ENCODE results near the gene ALDH5A1. TPM values are rescaled to one million over a fixed set of nuclear protein-coding genes. Genes with fewer than 3 reads are reported as not detected.

The ALDH5A1 gene
- total RNA-seq, 1 donor from 2014 or later: 14.2 TPM

GRCh38 chr6:24476631-24477030, 18.1 kb upstream of the ALDH5A1 start:
- H3K27me3 ChIP-seq: no peaks in the 10 kb centered on the region
- no peaks in the 10 kb centered on the region for H3K9me3 ChIP-seq
- no peaks in the 10 kb centered on the region for H3K4me1 ChIP-seq
- no peak for DNase-seq (ENCODE audit: extremely low spot score in 2 of 2)
- TF ChIP-seq CTCF (IDR thresholded peaks at IDR 0.05) (no peak), POLR2AphosphoS5 (IDR thresholded peaks at IDR 0.05; ENCODE audit: insufficient read depth in 1 of 2, low read depth in 1 of 2) (no peak), POLR2A (IDR thresholded peaks at IDR 0.05) (no peak)
- no peak overlapping the region for H3K27ac ChIP-seq
- intact Hi-C loops (cut with DNase I): no loop called here
- H3K36me3 ChIP-seq: no peaks in the 10 kb centered on the region
- no peak overlapping the region for H3K4me3 ChIP-seq

- no peak overlapping the region for H3K27ac ChIP-seq
- no peak for DNase-seq (ENCODE audit: extremely low spot score in 2 of 2)
- H3K9me3 ChIP-seq: no peaks in the 10 kb centered on the region
- no peaks in the 10 kb centered on the region for H3K4me1 ChIP-seq
- no peak for TF ChIP-seq POLR2AphosphoS5 (IDR thresholded peaks at IDR 0.05; ENCODE audit: insufficient read depth in 1 of 2, low read depth in 1 of 2)
- no peak for TF ChIP-seq CTCF (IDR thresholded peaks at IDR 0.05)
- no peak for TF ChIP-seq POLR2A (IDR thresholded peaks at IDR 0.05)
- H3K36me3 ChIP-seq: no peaks in the 10 kb centered on the region
- H3K27me3 ChIP-seq: no peaks in the 10 kb centered on the region
- intact Hi-C loops (cut with DNase I): no loop called here
- no peak overlapping the region for H3K4me3 ChIP-seq
Observed at GRCh38 chr6:24477070-24477469, 17.7 kb upstream of the ALDH5A1 start.

- Histone ChIP-seq H3K27me3 (no peaks in the 10 kb centered on the region), H3K4me1 (no peaks in the 10 kb centered on the region), H3K9me3 (no peaks in the 10 kb centered on the region), H3K36me3 (no peaks in the 10 kb centered on the region), H3K27ac (no peak overlapping the region), H3K4me3 (no peak overlapping the region)
- TF ChIP-seq POLR2A (IDR thresholded peaks at IDR 0.05) (no peak), CTCF (IDR thresholded peaks at IDR 0.05) (no peak), POLR2AphosphoS5 (IDR thresholded peaks at IDR 0.05; ENCODE audit: insufficient read depth in 1 of 2, low read depth in 1 of 2) (no peak)
- intact Hi-C loops (cut with DNase I): no loop called here
- no peak for DNase-seq (ENCODE audit: extremely low spot score in 2 of 2)
Observed at GRCh38 chr6:24478903-24479302, 15.9 kb upstream of the ALDH5A1 start.

- H3K4me3 ChIP-seq: no peak overlapping the region
Observed at GRCh38 chr6:24480705-24481104, 14.1 kb upstream of the ALDH5A1 start.

More at GRCh38 chr6:24480705-24481104, 14.1 kb upstream of the ALDH5A1 start:
- no peaks in the 10 kb centered on the region for H3K27me3 ChIP-seq
- no peak for DNase-seq (ENCODE audit: extremely low spot score in 2 of 2)
- intact Hi-C loops (cut with DNase I): loop anchor here (10.0 kb wide), 1 partner anchor 1626 kb away; no protein-coding TSS in a partner anchor
- no peaks in the 10 kb centered on the region for H3K9me3 ChIP-seq
- no peak overlapping the region for H3K27ac ChIP-seq
- H3K4me1 ChIP-seq: no peaks in the 10 kb centered on the region
- no peaks in the 10 kb centered on the region for H3K36me3 ChIP-seq
- TF ChIP-seq CTCF (IDR thresholded peaks at IDR 0.05) (no peak), POLR2A (IDR thresholded peaks at IDR 0.05) (no peak), POLR2AphosphoS5 (IDR thresholded peaks at IDR 0.05; ENCODE audit: insufficient read depth in 1 of 2, low read depth in 1 of 2) (no peak)
